T-helper 2 cell treated with Interferon-gamma antibody and Interleukin-4, amounts not matched to agents 100 ng/mL and 5 ng/mL, for 36 hours (primary cell): ENCODE results near the gene SLC1A2. TPM values are rescaled to one million over a fixed set of nuclear protein-coding genes. Genes with fewer than 3 reads are reported as not detected.

Experiments
- intact Hi-C: fragments of 100-400 bp; cut with micrococcal nuclease; formaldehyde crosslinking; loops from one replicate; pipeline ENCODE4 v1.15.1; 2023
- total RNA-seq: library from RNA; stranded (reverse); gene quantifications from 2 replicates; pipeline ENCODE4 v1.2.3, GENCODE V29; 2022

Gene SLC1A2
- total RNA-seq, 1 donor from 2014 or later, result not detected

DNA sequence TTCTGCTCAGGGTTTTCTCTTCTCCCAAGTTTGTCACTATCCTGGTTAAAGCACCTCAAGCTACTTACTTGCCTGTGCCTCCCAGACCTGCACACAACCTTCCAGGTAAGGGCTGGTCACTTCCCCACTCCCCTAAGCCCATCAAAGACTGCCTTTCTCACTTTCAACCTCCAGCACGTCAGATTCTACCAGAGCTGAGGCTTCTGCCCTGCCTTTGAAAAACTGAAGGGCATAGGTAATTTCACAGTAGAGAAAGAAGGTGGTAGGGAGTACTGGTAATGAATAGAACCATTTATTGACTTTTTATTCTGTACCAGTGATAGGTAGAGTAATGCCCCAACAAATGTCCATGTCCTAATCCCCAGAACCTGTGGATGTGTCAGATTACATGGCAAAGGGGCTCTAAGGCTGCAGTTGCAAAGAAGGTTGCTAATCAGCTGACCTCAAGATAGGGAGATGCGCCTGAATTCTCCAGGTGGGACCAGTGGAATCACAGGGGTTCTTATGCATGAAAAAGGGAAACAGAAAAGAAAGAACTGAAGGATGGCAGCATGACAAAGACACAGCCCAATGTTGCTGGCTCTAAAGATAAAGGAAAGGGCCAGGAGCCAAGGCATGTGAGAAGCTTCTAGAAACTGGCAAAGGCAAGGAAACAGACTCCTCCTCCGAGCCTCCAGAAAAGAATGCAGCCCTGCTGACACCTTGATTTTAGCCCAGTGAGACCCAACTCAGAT lies 89.0 kb downstream of the SLC1A2 start:
- intact Hi-C loops, result no loop called here

DNA sequence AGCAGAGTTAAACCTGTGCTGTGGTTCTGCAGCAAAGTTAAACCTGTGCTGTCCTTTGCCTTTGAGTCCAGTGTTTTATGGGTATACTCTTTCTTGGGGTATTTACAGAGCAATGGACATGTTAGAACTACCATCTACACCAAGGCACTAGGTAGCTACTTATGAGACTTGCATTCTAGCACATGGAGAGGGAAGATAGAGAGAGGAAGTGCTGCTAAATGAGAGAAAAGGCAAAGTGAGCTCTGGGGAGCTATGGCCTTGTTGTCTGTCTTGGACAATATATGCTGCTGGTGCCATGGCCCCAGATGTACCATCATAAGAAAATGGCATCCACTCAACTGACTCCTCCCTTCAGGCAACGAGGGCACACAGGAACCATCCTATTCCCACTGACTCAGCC lies 91.5 kb downstream of the SLC1A2 start:
- intact Hi-C loops, result no loop called here

DNA sequence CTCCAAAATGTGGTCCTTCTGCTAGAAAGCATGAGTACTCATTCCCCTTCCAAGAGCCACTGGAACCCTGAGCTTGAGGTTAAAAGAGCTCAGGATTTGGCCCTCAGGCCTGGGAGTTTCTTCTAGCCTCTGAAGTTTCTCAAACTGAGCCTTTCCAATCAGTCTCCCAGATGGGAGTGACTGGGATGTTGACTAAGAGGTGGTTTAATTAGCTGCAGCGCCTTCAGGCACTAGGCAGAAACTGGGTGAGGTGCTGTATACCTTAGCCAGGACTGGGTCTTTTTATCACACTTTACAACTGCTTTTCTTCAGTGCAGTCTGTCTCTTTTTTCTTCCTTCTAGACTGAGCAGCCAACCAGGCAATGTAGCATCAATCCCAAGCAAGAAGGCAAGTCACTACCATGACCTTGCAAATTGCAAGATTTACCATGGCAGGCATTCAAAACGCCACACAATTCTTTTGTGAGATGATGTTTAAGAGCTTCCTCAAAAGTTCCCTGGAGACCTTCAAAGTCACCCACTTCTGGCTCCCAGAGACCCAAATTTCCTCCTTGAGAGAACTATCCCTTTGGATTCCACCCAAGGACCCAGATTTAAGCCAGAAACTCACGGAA lies 93.0 kb downstream of the SLC1A2 start:
- intact Hi-C loops, result no loop called here

DNA sequence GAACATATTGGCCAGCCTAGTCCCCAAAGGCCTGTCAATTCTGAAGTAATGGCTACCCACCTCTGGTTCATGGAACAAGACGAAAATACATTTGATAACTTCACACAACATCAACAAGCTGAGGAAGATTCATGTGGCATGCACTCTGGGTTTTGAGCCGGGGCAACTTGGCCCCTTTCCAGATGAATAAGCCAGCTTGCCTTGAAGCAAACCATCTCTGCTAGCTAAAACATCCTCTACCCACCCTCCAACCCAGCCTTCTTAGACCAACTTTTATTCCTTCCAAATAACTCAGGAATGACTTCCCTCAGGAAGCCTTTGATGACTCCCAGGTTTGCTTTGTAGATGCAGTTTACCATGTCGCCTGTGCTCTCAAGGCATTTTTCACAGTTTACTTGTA lies 94.4 kb downstream of the SLC1A2 start:
- intact Hi-C loops, result no loop called here

DNA sequence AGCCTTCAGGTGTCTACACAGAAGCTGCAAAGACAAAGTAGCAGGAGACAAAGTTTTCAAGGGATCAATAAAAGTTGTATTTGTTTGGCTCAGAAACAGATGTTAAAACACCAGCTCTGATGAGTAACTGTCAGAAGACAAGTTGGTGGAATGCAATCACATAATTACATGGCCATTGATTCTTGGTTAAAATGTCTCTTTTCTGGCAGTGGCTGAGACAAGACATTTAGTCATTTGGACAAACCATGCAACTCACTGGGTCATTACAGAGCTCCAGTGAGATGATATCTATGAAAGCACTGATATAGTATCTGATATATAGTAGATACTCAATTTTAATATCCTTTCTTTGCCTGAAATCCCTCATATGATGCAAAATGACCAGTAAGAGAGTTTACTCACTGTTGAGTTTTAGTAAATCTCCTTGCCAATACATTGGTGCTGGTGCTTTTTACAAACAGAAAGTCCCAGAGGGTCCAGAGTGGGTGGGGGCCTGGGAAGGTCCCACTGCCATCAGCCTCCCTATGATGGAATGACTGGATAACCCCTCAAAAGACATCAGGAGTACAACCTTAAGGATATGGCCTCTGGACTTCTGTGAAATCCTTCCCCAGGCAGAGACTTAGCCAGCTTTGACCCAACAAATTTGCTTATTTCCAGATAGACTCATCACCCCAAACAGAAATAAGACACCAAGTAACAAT lies 95.0 kb downstream of the SLC1A2 start:
- intact Hi-C loops, result no loop called here

DNA sequence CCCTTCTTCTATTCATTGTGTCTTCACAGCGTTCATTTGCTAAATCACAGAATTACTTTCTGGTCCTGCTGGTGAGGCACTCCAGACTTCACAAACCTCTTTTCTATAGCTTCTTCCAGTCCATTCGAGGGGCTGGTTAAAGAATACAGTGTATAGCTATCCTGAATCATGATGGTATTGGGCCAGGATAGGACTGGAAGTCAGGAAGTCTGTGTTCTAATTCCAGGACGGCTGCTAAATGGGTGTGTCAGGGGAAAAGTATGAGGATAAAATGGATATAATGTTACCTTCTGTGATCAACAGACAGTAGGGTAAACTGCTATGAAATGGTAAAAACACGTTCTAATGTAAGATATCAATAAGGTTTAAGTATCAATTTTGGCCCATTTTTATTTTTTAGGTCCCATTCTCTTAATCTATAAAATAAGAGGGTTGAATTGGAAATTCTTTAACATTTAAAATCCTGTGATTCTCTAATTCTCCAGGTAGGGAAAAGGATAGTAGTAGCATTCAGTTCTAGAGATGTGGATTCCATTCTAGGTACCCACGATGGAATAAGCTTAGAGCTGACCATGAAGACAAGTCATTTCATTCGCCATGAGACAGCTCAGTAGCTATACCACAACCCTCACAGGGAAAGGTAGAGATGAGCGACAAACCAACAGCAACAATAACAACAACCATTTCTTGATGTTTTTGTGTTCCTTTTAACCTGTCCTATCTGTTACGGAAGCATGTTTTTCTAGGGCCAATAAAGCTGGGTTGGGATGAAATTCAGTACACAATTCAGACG lies 96.1 kb downstream of the SLC1A2 start:
- intact Hi-C loops, result no loop called here

DNA sequence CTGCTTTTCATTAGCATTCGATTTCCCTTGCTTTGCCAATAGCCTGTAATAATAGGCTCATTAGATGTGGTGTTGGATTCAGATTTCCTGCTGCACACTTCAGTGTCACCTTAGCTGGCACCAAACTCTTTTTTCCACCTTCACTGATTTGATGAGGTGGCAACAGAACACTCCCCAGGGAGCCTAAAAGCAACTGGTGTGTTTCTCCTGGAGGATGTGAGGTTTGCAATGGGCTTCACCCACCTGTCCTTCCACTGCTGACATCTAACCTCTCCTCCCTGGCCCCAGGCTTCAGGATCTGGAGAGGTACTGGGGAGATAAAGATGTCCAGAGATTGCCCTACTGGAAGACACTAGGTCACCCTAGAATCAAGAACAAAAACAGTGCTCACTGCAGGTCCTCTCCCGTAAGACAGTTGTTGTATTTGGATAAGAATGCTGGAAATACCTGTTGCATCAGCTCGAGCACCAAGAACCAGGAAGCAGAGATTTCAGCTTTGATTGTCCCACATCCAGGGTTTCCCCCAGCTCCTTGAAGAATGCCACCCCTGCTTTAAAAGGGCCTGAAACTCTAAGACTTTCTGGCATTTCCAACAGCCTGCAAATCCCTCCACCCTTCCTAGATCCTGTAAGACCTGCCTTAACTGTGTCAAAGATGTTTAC lies 96.9 kb downstream of the SLC1A2 start:
- intact Hi-C loops, result no loop called here

DNA sequence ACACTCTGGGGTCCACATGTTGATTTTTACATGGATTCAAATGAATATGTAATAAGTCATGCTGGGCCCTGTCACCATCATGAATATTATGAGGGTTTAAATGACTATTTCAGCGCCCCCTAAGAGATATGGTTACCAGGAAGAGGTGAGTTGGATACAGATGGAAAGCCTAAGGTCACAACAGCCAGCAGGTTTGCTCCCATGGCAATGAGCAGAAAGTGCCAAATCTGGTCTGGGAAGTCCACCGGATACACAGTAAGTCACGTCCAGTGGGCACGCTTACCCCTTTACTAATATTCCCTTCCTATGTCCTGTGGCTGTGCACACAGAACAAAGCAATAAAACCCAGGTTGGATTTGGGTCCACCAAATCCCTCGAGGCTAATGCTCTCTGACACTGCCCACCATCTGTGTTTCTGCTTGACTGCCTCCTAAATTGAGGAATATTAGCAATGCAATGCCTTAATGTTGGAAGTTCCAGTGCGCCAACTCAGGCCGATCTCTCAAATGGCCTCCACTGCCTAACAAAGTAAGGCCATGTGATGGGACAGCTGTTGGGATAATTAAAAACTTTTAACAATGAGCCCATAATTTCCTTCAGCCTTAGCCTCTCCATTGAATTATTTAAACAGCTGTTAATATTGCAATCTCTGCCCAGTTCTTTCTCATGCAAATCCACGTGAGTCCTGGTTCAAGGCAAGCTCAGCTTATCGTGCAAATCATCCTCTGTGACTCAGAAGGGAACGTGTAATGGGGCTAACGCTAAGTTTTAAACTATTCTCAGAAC lies 97.6 kb downstream of the SLC1A2 start:
- intact Hi-C loops, result no loop called here

DNA sequence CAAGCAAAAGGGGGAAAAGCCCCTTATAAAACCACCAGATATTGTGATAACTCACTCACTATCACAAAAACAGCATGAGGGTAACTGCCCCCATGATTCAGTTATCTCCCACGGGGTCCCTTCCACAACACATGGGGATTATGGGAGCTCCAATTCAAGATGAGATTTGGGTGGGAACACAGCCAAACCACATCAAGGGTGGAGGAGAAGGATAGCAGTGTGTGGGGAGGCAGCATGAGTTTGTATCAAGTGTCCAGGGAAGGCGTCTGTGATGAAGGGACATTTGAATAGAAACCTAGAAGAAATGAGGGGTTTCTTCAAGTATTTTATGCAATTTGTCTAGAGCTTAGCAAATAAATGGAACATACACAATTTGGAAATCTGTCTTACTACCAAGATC lies 98.2 kb downstream of the SLC1A2 start:
- intact Hi-C loops, result no loop called here

DNA sequence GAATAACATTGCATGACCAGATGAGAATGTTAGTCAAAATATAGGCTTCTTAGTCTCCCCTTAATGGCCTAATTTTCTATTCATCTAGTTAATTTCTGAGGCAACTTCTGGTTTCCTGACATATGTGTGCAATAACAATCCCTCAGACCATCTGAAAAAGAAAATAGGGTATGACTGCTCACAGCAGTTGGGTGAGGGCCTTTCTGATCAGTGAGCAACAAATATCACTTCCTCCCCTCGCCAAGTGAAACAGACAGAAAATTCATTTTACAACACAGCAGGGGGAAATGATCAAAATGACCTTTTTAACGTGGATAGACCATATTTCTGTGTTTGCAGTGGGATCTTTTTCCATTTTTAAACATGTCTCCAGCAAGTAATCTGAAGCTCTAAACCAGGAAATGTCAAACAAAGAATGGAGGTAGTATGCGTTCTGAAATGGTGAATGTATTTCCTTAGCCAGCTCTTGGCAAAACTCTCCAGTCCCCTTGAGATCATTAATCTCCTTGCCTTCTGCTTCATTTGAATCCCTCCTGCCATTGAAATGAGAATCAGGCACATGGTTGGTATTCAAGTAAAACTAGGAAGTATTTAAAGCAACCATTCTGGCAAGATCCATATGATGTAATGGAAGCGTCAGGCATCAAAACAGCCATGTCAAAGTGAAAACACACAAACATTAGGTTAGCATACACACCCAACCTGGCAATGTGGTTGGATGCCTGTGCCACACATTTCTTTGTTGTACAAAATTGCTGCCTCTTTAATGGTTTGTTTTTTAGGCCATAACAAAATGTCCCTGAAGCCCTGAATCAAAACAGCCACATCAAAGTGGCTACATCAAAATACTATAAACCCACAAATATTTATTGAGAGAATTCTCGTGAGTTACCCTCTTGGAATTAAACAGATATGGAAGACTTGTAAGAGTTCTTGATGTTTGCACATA lies 100.1 kb downstream of the SLC1A2 start:
- intact Hi-C loops, result no loop called here

DNA sequence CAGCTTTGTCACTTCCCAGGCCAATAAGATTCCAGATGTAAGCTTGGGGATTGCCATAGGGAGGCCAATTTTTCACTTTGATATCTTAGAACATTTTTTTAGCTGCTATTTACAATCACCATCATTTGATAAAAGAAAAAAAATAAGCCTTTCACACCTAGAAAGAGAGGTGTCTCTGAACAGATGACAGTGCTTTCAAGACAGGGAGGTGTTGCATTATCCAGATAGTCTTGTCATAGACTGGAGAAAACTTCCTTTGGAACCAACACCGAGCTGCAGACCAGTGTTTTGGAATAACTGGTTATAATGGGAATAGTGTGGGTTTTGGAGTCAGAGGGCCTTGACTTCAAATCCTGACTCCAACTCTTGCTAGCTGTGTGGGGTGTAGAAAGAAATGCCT lies 101.0 kb downstream of the SLC1A2 start:
- intact Hi-C loops, result no loop called here

DNA sequence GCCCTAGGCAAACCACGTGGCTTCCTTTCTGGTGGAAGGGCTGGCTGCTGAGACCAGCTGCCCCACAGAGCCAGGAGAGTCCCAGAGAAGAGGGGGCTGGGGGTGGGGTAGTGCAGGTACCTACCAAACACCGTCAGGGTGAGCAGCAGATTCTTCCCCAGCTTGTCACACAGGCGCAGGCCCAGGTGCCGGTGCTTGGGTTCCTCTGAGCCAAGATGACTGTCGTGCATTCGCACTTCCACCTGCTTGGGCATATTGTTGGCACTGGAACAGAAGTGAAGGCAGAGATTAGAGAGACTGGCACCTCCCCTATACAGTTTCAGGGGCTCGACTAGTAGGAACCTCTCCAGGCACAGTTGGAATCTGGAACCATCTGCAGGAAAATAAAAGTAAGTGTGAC lies 102.1 kb downstream of the SLC1A2 start:
- intact Hi-C loops, result no loop called here

DNA sequence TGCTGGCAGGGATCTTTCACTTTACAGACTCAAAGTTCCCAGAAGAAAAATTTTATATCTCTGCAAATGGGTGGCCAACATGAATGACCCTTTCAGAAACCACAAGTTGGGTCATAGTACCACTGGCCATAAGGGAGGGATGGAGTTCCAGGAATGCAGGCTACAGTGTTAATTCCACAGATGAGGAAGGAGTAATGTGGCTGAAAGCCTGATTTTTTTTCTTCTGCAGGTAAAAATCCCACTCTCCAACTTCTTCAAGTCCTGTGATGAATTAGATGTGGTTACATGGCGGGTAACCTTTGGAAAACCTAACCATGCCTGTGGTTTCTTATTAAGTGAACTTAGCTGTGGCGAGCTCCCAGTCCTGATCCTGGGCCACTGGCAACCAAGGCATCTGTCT lies 103.2 kb downstream of the SLC1A2 start:
- intact Hi-C loops, result no loop called here

DNA sequence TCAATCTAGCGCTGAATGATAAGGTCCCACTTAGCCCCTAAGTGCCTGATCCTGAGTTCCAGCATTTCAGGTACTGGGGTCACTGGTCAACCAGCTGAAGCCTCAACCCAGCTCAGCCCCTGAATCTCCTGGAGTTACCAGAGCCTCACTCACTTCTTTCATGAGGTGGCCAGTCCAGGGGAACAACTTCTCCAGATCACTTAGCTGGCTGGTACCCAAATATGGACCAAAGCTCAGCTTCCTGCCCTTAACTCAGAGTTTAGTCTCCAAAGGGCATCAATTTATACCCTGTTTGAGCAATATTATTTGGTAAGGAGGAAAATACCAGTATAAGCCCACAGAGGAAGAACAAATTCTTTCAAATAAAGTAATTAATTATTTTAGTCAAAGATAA lies 105.6 kb downstream of the SLC1A2 start:
- intact Hi-C loops, result no loop called here

DNA sequence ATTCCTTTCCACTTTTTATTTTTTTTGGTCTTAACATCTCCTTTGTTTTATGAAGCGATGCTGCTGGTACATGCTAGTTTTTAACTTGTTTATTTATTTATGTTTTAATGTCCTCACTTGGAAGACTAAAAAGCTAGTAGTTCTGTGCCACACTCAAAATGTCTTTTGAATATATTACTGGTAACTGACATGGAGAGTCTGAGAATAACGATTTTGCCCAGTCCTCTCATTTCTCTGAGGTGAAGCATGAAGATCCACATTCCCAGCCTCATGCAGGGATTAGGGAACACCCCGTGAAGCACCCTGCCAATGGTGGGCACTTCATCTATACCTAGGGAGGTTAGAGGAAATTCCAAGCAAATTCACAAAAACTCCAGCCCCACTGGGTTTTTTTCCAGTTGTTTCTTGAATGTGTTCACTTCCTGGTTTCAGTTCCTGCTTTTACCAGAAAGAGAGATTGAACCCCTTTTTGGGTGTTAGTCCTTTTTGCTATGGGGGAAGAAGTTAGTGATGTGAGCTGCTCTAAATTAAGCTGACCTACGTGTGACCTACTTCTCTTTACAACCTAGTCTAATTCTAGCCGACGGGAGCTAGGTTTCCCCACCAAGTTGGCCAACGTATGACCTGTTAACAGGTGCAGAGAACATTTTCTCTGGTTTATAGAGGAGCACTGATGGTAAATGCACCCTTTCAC lies 106.1 kb downstream of the SLC1A2 start:
- intact Hi-C loops, result no loop called here

DNA sequence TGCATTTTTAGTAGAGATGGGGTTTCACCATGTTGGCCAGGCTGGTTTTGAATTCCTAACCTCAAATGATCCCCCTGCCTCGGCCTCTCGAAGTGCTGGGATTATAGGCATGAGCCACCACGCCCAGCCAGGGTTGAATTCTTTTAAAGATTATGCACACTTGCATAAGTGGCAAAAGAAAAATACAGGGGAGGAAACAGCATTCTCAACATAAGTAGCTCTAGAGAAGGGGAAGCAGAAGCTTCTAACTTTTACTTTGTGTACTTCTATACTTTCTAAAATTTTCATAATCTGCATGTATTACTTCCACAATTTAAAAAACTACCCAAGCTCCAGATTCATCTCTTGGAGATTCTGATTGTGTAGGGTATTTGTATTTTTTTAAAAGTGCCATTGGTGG lies 108.0 kb downstream of the SLC1A2 start:
- intact Hi-C loops, result no loop called here

DNA sequence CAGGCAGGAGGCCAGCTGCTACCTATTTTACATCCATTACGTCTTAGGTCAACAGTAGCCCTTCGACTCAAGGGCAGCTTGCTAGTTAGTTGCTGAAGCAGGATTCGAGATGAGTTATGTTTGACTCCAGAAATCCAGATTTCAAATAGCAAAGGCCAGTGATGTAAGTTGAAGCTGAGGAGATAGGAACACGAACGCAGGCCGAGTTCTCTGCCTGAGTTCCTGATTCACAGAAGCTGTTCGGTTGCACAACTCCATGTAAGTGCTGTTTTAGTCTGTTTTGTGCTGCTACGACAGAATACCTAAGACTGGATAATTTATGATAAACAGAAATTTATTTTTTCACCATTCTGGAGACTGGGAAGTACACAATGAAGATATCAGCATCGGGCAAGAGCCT lies 111.2 kb downstream of the SLC1A2 start:
- intact Hi-C loops, result loop anchor here (5.0 to 10.0 kb wide), 2 partner anchors 313 to 381 kb away; no protein-coding TSS in a partner anchor

DNA sequence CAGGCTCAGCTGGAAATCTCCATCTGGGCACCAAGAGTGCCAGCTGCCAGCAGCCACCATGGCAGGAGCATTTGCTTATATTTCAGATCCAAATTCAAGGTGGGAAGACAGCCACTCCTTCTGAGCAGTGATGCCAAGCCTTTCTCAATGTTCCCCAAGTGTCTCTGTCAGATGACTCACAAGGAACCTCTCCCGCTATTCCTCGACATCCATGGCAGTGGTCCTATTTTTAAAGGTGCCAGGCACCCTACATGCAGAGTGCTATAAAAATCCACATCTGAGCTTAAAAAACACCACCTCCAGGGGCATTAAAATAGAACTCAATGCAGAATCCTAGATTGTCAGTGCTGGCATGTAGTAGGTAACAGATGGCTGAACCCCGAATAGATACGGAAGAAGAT lies 112.1 kb downstream of the SLC1A2 start:
- intact Hi-C loops, result loop anchor here (5.0 to 10.0 kb wide), 2 partner anchors 312 to 380 kb away; no protein-coding TSS in a partner anchor
